ENCODE data around the gene PCMTD2.
"Not testable (repeated sequence)": the region's sequence is repeated elsewhere in the genome, so short reads cannot be mapped to it uniquely, and the experiment has no call there.

Gene PCMTD2

DNA sequence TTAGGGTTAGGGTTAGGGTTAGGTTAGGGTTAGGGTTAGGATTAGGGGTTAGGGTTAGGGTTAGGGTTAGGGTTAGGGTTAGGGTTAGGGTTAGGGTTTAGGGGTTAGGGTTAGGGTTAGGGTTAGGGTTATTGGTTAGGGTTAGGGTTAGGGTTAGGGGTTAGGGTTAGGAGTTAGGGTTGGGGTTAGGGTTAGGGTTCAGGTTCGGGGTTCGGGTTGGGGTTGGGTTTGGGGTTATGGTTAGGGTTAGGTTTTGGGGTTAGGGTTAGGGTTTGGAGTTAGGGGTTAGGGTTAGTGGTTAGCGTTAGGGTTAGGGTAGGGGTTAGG is 31.7 kb downstream of the PCMTD2 start:
- DNase-seq (ENCODE audit: low spot score) = not testable (repeated sequence)

DNA sequence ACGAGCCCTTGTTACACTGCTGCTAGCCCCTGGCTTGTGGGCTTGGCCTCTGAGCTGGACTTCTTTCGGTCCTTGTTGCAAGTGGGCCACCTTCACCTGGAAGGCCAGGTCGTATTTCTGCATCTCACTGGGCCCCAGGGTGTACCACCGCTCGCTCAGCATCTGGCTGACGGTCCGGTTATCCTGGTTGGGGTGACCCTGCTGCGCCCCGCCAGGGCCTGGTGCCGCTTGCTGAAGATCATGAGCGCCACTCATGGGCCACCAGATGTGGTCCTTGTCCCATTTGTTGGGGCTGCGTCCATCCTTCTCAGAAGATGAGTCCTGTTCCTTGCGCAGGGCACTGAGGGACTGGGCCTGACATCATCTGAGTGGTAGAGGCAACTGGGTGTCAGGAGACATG is 36.6 kb downstream of the PCMTD2 start:
- DNase-seq (ENCODE audit: low spot score) = not testable (repeated sequence)

DNA sequence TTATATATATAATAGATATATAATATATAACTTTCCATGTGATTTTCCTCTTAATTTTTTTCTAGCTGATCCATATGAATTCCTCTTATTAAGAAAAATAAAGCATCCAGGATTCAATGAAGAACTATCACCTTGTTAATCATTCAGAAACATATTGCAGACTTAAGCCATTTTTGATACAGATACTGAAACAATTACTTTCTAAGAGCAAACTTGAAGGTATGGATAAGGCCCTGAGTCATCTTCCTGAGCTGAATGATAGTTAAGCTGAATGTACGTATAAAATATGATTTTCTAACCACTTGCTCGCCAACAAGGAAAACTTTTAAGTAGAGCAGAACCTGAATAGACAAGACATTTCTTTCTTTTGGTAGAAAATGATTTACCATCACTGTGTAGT is 47.5 kb downstream of the PCMTD2 start:
- DNase-seq (ENCODE audit: low spot score) = not testable (repeated sequence)

DNA sequence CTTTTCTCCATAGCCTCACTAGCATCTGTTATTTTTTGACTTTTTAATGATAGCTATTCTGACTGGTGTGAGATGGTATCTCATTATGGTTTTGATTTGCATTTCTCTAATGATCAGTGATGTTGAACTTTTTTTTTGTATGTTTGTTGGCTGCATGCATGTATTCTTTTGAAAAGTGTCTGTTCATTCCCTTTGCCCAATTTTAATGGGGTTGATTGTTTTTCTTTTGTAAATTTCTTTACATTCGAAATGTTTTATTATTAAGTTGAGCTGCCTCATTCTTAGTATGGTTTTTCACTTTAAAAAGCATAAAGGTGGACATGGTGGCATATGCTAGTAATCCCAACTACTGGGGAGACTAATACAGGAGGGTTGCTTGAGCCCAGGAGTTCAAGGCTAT is 58.2 kb downstream of the PCMTD2 start:
- DNase-seq (ENCODE audit: low spot score) = not testable (repeated sequence)

DNA sequence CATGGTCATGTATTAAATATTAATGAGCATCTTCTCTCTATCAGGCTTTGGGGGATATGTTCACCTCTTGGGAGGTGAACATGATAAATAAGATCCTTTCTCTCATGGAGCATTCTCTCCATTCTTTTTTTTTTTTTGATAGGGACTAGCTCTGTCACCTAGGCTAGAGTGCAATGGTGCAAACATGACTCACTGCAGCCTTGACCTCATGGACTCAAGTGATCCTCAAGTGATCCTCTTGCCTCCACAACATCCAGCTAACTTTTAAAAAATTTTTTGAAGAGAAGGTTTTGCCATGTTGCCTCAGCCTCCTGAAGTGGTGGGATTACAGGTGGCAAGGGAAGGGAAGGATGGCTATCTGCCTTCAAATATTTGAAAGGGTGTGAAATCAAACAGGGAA is 59.8 kb downstream of the PCMTD2 start:
- not testable (repeated sequence) for DNase-seq (ENCODE audit: low spot score)

DNA sequence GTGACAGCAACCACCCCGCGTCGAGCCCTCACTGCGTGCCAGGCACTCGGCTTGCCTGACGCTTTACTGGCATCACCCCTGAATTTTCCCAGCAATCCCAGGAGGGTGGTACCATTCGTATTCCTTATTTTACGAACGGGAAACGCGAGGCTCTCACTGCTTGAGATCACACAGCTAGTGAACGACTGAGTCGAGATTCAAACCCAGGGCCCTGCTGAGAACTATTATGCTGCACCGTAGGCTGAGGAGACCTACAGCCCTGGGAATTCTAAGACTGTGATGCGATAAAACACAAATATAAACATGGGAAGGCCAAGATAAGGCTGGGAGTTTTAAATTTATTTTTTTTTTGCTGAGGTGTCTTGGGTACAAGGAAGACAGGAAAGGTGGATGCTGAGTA is 60.3 kb downstream of the PCMTD2 start:
- not testable (repeated sequence) for DNase-seq (ENCODE audit: low spot score)

DNA sequence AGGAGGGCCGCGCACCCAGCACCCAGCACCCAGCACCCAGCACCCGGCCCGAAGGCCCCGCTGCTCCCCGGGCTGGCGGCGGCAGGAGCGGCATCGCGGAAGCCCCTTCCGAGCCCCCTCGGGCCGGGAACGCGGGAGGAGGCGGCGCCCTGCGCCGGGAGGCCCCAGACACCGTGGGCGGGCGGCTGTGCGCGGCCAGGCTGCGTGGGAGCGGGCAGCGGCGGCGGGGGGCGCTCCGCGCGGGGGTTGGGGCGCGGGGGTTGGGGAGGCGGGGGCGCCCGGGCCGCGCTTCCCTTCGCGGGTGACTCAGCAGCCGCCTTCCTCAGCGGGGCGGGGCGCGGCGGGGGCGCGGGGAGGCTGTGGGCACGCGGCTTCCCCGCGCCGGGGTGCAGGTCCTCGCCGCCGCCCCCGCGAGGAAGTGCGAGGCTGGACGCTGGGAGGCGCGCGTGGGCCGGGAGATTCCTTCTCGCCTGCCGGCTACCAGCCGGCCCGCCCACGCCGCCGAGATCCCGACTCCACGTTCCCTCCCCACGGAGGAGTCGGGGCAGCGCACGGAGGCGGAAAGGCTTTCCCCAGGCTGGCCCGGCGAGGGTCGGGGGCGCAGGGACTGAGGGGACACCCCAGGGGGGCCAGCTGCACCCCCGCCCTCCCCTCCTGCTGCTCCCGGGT is 61.0 kb downstream of the PCMTD2 start:
- DNase-seq (ENCODE audit: low spot score) = not testable (repeated sequence)

DNA sequence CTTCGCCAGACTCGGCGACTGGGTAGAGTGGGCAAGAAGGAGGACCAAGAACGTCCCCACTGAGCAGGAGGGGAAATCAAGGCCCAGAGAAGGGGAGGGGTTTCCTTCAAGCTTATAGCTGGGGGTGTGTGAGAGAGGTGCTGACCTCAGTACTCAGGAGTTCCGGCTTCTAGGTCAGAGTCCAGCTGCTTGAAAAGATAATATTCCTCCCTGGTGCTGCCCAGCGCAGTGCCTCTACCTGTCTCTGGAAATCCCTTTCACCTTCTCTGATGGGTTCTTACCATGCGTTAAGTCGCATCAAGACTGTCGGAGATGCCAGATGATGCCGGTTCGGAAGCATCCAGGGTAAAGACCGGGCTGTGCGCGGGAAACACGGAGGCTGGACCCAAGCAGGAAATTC is 61.8 kb downstream of the PCMTD2 start:
- not testable (repeated sequence) for DNase-seq (ENCODE audit: low spot score)

DNA sequence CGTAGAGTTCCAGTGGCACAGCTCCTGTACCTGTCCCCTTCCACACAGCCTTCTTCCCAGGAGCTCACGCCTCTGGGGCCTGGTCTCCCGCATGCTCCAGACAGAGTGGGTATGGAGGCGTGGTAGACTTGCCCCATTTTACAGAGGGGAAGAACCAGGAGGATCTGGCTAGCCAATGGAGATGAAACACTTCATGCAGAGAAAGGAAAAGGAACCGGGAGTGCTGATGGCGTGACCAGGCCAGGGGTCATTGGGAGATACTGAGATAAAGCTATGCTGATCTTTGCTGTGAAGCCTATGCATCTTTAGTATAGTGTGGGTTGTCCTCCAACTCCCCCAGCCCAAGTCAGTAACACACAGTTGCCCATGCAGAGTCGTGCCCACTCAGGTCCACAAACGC is 62.5 kb downstream of the PCMTD2 start:
- not testable (repeated sequence) for DNase-seq (ENCODE audit: low spot score)

DNA sequence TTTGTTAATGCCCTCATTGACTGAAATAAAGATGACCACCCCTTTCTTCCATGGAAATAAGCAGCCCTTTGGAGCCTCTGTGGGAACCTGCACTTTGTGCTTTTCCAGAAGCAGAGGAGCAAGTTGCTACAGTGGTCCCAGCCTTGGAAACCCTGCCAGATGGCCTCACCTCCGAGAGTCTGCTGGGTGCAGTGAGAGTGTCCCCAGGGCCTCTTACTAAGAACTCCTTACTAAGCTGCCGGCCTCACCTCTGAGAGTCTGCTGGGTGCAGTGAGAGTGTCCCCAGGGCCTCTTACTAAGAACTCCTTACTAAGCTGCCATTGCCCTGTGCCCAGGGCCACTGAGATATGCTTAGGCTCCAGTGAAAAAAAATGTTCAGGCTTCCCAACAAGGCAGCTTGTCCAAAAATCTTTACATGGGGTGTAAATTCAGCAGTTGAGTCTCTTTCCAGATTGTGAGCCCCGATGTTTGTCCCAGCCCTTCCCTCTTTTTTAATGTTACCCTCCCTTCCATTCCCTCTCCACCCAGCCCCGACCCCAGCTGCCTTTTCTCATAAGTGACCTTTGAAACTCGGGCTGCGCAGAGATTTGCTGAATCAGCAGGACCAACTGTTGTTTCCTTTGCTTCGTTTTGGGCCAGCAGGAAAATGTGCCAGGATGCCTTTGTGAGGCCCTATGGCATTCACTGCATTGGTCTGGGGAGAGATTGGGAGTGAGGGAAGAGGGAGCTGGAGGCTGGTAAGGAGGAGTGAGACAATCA is 66.7 kb downstream of the PCMTD2 start:
- not testable (repeated sequence) for DNase-seq (ENCODE audit: low spot score)
